Spleen (tissue), 7 donors: Measurements from ENCODE around the gene ITGA1.

Experiments
- POLR2A ChIP-seq, 3 donors: fragments of 450-650 bp; IDR thresholded peaks; one replicate each; pipeline ENCODE4 v1.5.1; 2017; ENCODE audit warnings: antibody characterized with exemption in 3 of 3, mild to moderate bottlenecking in 1 of 3
- POLR2AphosphoS5 ChIP-seq, 3 donors: sonication (generic); formaldehyde crosslinking; IDR thresholded peaks; one replicate each; pipeline ENCODE4 v1.5.1; 2017; ENCODE audit warnings: antibody characterized with exemption in 3 of 3
- TF ChIP-seq, protein P1 (sequence below), 11 experiments: fragments of 200-600 bp in 7 of 11; fragments of 450-650 bp in 4 of 11; sonication (generic) in 4 of 11; IDR thresholded peaks in 8 of 11; conservative IDR thresholded peaks in 3 of 11; 1 replicate in 7 of 11; 2 replicates in 4 of 11; pipeline versions ENCODE4 v1.4.0 to v1.8.0; 2016 to 2021; ENCODE audit warnings: antibody characterized with exemption in 11 of 11, inconsistent platforms in 4 of 11, mild to moderate bottlenecking in 1 of 11
- donor health status: DM: no; HTN: no; CAD: no; lungs with moderate emphysema.
- donor health status: DM: no; HTN: no; CAD: no.
- donor health status: DM: no; HTN: no; CAD: no.

DNA sequence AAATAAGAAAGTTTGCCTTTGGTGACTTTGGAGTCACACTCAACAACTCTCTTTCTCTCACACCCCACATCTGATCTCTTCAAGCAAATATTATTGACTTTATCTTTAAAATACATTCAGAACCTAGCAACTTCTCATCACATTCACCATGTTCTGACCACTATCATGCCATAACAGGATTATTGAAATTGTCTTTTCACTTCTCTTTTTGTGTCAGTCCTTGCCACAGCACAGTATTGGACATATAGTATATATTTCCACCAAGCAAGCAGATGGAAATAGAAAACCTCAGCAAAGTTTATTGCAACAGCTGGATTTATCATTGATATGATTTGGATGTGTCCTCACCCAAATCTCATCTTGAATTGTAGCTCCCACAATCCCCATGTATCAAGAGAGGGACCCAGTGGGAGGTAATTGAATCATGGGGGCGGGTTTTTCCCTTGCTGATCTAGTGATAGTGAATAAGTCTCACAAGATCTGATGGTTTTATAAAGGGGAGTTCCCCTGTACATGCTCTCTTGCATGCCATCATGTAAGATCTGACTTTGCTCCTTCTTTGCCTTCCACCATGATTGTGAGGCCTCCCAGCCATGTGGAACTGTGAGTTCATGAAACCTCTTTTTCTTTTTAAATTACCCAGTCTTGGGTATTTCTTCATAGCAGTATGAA is 26.9 kb upstream of the ITGA1 start:
- TF ChIP-seq POLR2AphosphoS5 (IDR thresholded peaks at IDR 0.05) (no peak), POLR2A (IDR thresholded peaks at IDR 0.05) (no peak)
- TF ChIP-seq, protein P1, sequence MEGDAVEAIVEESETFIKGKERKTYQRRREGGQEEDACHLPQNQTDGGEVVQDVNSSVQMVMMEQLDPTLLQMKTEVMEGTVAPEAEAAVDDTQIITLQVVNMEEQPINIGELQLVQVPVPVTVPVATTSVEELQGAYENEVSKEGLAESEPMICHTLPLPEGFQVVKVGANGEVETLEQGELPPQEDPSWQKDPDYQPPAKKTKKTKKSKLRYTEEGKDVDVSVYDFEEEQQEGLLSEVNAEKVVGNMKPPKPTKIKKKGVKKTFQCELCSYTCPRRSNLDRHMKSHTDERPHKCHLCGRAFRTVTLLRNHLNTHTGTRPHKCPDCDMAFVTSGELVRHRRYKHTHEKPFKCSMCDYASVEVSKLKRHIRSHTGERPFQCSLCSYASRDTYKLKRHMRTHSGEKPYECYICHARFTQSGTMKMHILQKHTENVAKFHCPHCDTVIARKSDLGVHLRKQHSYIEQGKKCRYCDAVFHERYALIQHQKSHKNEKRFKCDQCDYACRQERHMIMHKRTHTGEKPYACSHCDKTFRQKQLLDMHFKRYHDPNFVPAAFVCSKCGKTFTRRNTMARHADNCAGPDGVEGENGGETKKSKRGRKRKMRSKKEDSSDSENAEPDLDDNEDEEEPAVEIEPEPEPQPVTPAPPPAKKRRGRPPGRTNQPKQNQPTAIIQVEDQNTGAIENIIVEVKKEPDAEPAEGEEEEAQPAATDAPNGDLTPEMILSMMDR (IDR thresholded peaks at IDR 0.05 in 8 of 11, conservative IDR thresholded peaks at IDR 0.05 in 3 of 11), result no peak
